H1 (cell line): Measurements from ENCODE around the gene SEC14L5. TPM values are rescaled to one million over a fixed set of nuclear protein-coding genes. Genes with fewer than 3 reads are reported as not detected.

Source experiments
- CTCF ChIA-PET: fragments of 300-600 bp; sonication (Branson Sonifier 250); formaldehyde crosslinking; loops from one replicate; lab custom pipeline; 2021; ENCODE audit not compliant: partially characterized antibody; lab: Charles Lee
- POLR2A ChIA-PET: fragments of 300-600 bp; sonication (Branson Sonifier 250); formaldehyde crosslinking; loops from one replicate; lab custom pipeline; 2021; ENCODE audit warnings: inconsistent platforms; ENCODE audit not compliant: partially characterized antibody; lab: Charles Lee
- DNase-seq, 2 experiments: peaks; one replicate each; pipeline versions ENCODE4 v3.0.0 to v3.0.0-alpha.2; 2010 to 2022; ENCODE audit warnings: low spot score in 2 of 2, low read depth in 1 of 2, mixed read lengths in 1 of 2
- FAIRE-seq: peaks from 2 replicates; lab custom pipeline; 2011; peaks lifted over from hg19 to GRCh38; lab: Jason Lieb, UNC
- H2AFZ ChIP-seq: 2 replicates; pipeline ENCODE4 v1.8.1; 2012; ENCODE audit warnings: low read length, inconsistent platforms
- H2AK5ac ChIP-seq: 2 replicates; pipeline ENCODE4 v1.6.1; 2013; ENCODE audit warnings: low read depth, low read length
- H2BK120ac ChIP-seq: replicated peaks from 2 replicates; pipeline ENCODE3; 2013; ENCODE audit warnings: low read depth, low read length, inconsistent platforms
- H2BK12ac ChIP-seq: 2 replicates; pipeline ENCODE4 v1.6.1; 2013; ENCODE audit warnings: low read depth, low read length
- H2BK15ac ChIP-seq: 2 replicates; pipeline ENCODE4 v1.6.1; 2013; ENCODE audit warnings: low read length
- H2BK20ac ChIP-seq: 2 replicates; pipeline ENCODE4 v1.6.1; 2013; ENCODE audit warnings: low read length
- H2BK5ac ChIP-seq: 2 replicates; pipeline ENCODE4 v1.6.1; 2013; ENCODE audit warnings: low read depth, low read length
- H3K14ac ChIP-seq: 2 replicates; pipeline ENCODE4 v1.6.1; 2013; ENCODE audit warnings: inconsistent platforms; ENCODE audit not compliant: insufficient read length
- H3K18ac ChIP-seq: 2 replicates; pipeline ENCODE4 v1.6.1; 2013; ENCODE audit warnings: low read length; ENCODE audit errors: extremely low read depth
- H3K23ac ChIP-seq: 2 replicates; pipeline ENCODE4 v1.6.1; 2013; ENCODE audit warnings: inconsistent platforms; ENCODE audit not compliant: insufficient read length
- H3K23me2 ChIP-seq: 2 replicates; pipeline ENCODE4 v1.6.1; 2013; ENCODE audit warnings: low read depth, low read length
- H3K27ac ChIP-seq: 2 replicates; pipeline ENCODE4 v1.6.1; 2011; ENCODE audit warnings: low read depth, low read length, inconsistent platforms
- H3K27me3 ChIP-seq, 4 experiments: replicated peaks in 1 of 4; 1 replicate in 1 of 4; 2 replicates in 3 of 4; pipeline versions ENCODE4 v1.6.1 to v1.8.1; 2011 to 2013; ENCODE audit warnings: low read length in 3 of 4, mild to moderate bottlenecking in 3 of 4, inconsistent platforms in 2 of 4, mixed read lengths in 2 of 4, moderate library complexity in 1 of 4; ENCODE audit not compliant: control insufficient read depth in 3 of 4, insufficient read depth in 3 of 4; ENCODE audit errors: extremely low read depth in 1 of 4
- H3K36me3 ChIP-seq, 4 experiments: 2 replicates each; pipeline versions ENCODE4 v1.6.1 to v1.8.1; 2011 to 2013; ENCODE audit warnings: mild to moderate bottlenecking in 4 of 4, low read length in 3 of 4, moderate library complexity in 2 of 4, control low read depth in 1 of 4, inconsistent platforms in 1 of 4; ENCODE audit not compliant: insufficient read depth in 4 of 4, control insufficient read depth in 2 of 4
- H3K4ac ChIP-seq: replicated peaks from 2 replicates; pipeline ENCODE3; 2013; ENCODE audit warnings: low read length, low read depth, mixed read lengths, inconsistent platforms; ENCODE audit not compliant: insufficient read length
- H3K4me1 ChIP-seq, 4 experiments: replicated peaks in 1 of 4; 1 replicate in 1 of 4; 2 replicates in 3 of 4; pipeline versions ENCODE4 v1.6.1 to v1.8.1; 2011 to 2013; ENCODE audit warnings: low read length in 3 of 4, inconsistent platforms in 2 of 4, mixed read lengths in 1 of 4; ENCODE audit not compliant: insufficient read depth in 4 of 4, control insufficient read depth in 3 of 4
- H3K4me2 ChIP-seq, 2 experiments: 2 replicates each; pipeline versions ENCODE4 v1.6.1 to v1.8.1; 2011 to 2013; ENCODE audit warnings: low read depth in 2 of 2, low read length in 2 of 2, control low read depth in 1 of 2, inconsistent platforms in 1 of 2, mild to moderate bottlenecking in 1 of 2; ENCODE audit not compliant: insufficient read depth in 1 of 2
- H3K4me3 ChIP-seq, 4 experiments: fragments of 200-600, 300-600 bp in 1 of 4; sonication (generic), shearing (Covaris generic), sonication (Bioruptor Twin) in 1 of 4; 2 replicates each; pipeline versions ENCODE4 v1.5.1 to v1.8.1; 2011 to 2016; ENCODE audit warnings: low read length in 4 of 4, low read depth in 3 of 4, control low read depth in 2 of 4, inconsistent platforms in 2 of 4, mild to moderate bottlenecking in 2 of 4, mixed read lengths in 1 of 4, moderate library complexity in 1 of 4; ENCODE audit not compliant: insufficient read depth in 2 of 4; ENCODE audit errors: extremely low read depth in 1 of 4
- H3K56ac ChIP-seq: replicated peaks from 2 replicates; pipeline ENCODE3; 2013; ENCODE audit warnings: low read depth, mild to moderate bottlenecking, mixed read lengths, low read length, inconsistent platforms; ENCODE audit not compliant: insufficient read length
- H3K79me1 ChIP-seq: 2 replicates; pipeline ENCODE4 v1.6.1; 2013; ENCODE audit warnings: low read depth, low read length, control low read depth
- H3K79me2 ChIP-seq, 2 experiments: 2 replicates each; pipeline versions ENCODE4 v1.6.1 to v1.8.1; 2012 to 2013; ENCODE audit warnings: low read length in 2 of 2, mild to moderate bottlenecking in 2 of 2, inconsistent platforms in 1 of 2; ENCODE audit not compliant: insufficient read depth in 2 of 2, control insufficient read depth in 1 of 2
- H3K9ac ChIP-seq, 4 experiments: replicated peaks in 1 of 4; 1 replicate in 1 of 4; 2 replicates in 3 of 4; pipeline versions ENCODE4 v1.6.1 to v1.8.1; 2011 to 2013; ENCODE audit warnings: low read depth in 3 of 4, low read length in 3 of 4, control low read depth in 2 of 4, mild to moderate bottlenecking in 2 of 4, moderate library complexity in 2 of 4, inconsistent platforms in 1 of 4; ENCODE audit errors: extremely low read depth in 1 of 4
- H3K9me3 ChIP-seq, 2 experiments: 2 replicates each; pipeline versions ENCODE4 v1.6.1 to v1.8.1; 2012 to 2013; ENCODE audit warnings: mild to moderate bottlenecking in 2 of 2, moderate library complexity in 2 of 2, control low read depth in 1 of 2, inconsistent platforms in 1 of 2, low read depth in 1 of 2, low read length in 1 of 2, mixed read lengths in 1 of 2; ENCODE audit not compliant: insufficient read depth in 2 of 2
- H4K20me1 ChIP-seq, 2 experiments: replicated peaks in 1 of 2; 2 replicates each; pipeline versions ENCODE3 to v1.8.1; 2011 to 2013; ENCODE audit warnings: inconsistent platforms in 2 of 2, low read length in 2 of 2, mild to moderate bottlenecking in 1 of 2; ENCODE audit not compliant: insufficient read depth in 2 of 2, control insufficient read depth in 1 of 2
- H4K5ac ChIP-seq: 2 replicates; pipeline ENCODE4 v1.6.1; 2013; ENCODE audit warnings: low read length, low read depth, mixed read lengths, inconsistent platforms; ENCODE audit not compliant: insufficient read length
- H4K8ac ChIP-seq: 2 replicates; pipeline ENCODE4 v1.8.0; 2013; ENCODE audit warnings: mild to moderate bottlenecking, moderate library complexity, low read length, inconsistent platforms; ENCODE audit not compliant: insufficient read depth; ENCODE audit errors: extremely low read depth
- H4K91ac ChIP-seq: replicated peaks from 2 replicates; pipeline ENCODE3; 2013; ENCODE audit warnings: low read length, mixed read lengths, inconsistent platforms; ENCODE audit not compliant: insufficient read length
- CEBPB ChIP-seq: IDR thresholded peaks from 2 replicates; pipeline ENCODE4 v1.6.1; 2012; ENCODE audit warnings: low read depth, low read length
- CHD2 ChIP-seq: IDR thresholded peaks from 2 replicates; pipeline ENCODE4 v1.6.1; 2012; ENCODE audit warnings: low read length, improper control_type of control experiment
- RNF2 ChIP-seq: fragments of 200-900, 300-1000 bp; sonication (generic); IDR thresholded peaks from 2 replicates; pipeline ENCODE4 v1.7.1; 2016; ENCODE audit warnings: borderline replicate concordance, low read depth, mild to moderate bottlenecking, antibody characterized with exemption, low read length; ENCODE audit not compliant: poor library complexity, severe bottlenecking; ENCODE audit errors: missing control alignments
- SIN3A ChIP-seq, 2 experiments: IDR thresholded peaks in 1 of 2; conservative IDR thresholded peaks in 1 of 2; 2 replicates each; pipeline ENCODE4 v1.6.1; 2011 to 2012; ENCODE audit warnings: low read length in 2 of 2, improper control_type of control experiment in 1 of 2, low read depth in 1 of 2, mild to moderate bottlenecking in 1 of 2
- WGBS, 2 experiments: shearing (Covaris generic) in 1 of 2; methylation state at CpG; one replicate each; pipeline versions ENCODE4 v1.1.6 to v1.1.7; 2013 to 2015; ENCODE audit warnings: low lambda C conversion rate in 2 of 2, mixed read lengths in 2 of 2, inconsistent platforms in 1 of 2, low coverage in 1 of 2, missing lambda C conversion rate in 1 of 2; ENCODE audit not compliant: insufficient replicate concordance in 2 of 2, insufficient coverage in 1 of 2, insufficient read length in 1 of 2; ENCODE audit errors: extremely low coverage in 1 of 2, missing lambda C conversion rate in 1 of 2; 5-methylcytosine and 5-hydroxymethylcytosine counted together
- polyA plus RNA-seq, 7 experiments: library from polyadenylated mRNA; depleted of rRNA in 3 of 7; stranded (reverse) in 5 of 7; unstranded in 2 of 7; fragments of >200 nt in 5 of 7; fragments of 200-250 nt in 2 of 7; gene quantifications; 1 replicate in 5 of 7; 2 replicates in 1 of 7; 4 replicates in 1 of 7; pipeline versions ENCODE4 v1.2.1 to v1.2.3, GENCODE V29; 2011 to 2013; ENCODE audit warnings: missing spikeins in 2 of 7, mixed read lengths in 2 of 7
- total RNA-seq: library from RNA; stranded (reverse); fragmentation: NEBNext Ultra II Directional; extraction: Animal tissue kit (Norgen Biotek cat#: 25700); gene quantifications from 2 replicates; pipeline ENCODE4 v1.2.1, GENCODE V29; 2021

The SEC14L5 gene
- total and polyA plus RNA-seq, 2 of the 8 experiments (the other 6 are each of a cell fraction or from before 2014, with no cell fraction given): 1.9 to 3.0 TPM

DNA sequence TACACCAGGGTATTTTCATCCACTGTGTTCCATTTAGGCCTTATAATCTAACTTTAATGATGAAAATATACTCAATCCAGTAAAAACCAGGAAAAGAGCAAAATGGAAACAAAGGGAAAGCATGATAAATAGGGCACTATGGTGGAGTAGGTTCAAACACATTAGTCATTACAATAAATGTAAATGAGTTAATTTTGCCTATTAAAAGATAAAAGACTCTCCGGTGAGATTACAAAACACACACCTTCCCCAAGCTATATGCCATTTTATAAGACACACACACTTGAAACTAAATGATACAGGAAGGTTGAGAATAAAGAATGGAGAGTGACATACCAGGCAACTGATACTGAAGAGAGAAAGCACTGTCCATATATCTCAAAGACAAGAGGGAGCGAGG lies 31.2 kb upstream of the SEC14L5 start:
- peaks cover 0 to 6% of the 10 kb centered on the region in 2 experiments; a peak in 2 of 4 replicates for H3K79me2 ChIP-seq
- H3K79me1 ChIP-seq: peaks cover 4% of the 10 kb centered on the region

More for the DNA sequence above, 31.2 kb upstream of the SEC14L5 start:
- peaks cover 0 to 8% (median 3%) of the 10 kb centered on the region in 4 experiments; a peak in 4 of 7 replicates for H3K4me1 ChIP-seq
- peaks cover 0 to 10% of the 10 kb centered on the region in 2 experiments for H4K20me1 ChIP-seq
- no peak overlapping the region for H3K23ac ChIP-seq
- H4K5ac ChIP-seq: no peak overlapping the region
- H3K27ac ChIP-seq: no peak overlapping the region
- peaks cover 0 to 8% (median 2%) of the 10 kb centered on the region in 4 experiments; a peak in 3 of 8 replicates for H3K36me3 ChIP-seq
- no peak overlapping the region for H2AK5ac ChIP-seq
- H2BK120ac ChIP-seq: no peak overlapping the region
- H4K91ac ChIP-seq: no peak overlapping the region
- 82% methylated on average over 2 of the region's 2 CpGs; no CpG with 5 or more reads in 1 of the 2 experiments for WGBS, 2 experiments
- no peak overlapping the region for H4K8ac ChIP-seq
- H3K18ac ChIP-seq: no peak overlapping the region
- no peak overlapping the region for H3K4ac ChIP-seq
- TF ChIP-seq SIN3A (conservative IDR thresholded peaks at IDR 0.05 in 1 of 2, IDR thresholded peaks at IDR 0.05 in 1 of 2; ENCODE audit: low read depth in 1 of 2, low read length in 2 of 2) (no peak), CHD2 (no peak), CEBPB (no peak), RNF2 (no peak)
- H3K9me3 ChIP-seq: peaks cover 4 to 5% of the 10 kb centered on the region in 2 experiments; a peak in 2 of 4 replicates
- H3K56ac ChIP-seq: no peak overlapping the region
- H3K23me2 ChIP-seq: no peaks in the 10 kb centered on the region
- ChIA-PET POLR2A (interaction anchor here (1.1 to 3.0 kb wide), 2 partner anchors 9 to 12 kb away, joined by 3 to 11 read pairs; no protein-coding TSS in a partner anchor), CTCF (interaction anchor here (0.6 to 1.3 kb wide), 4 partner anchors 9 to 119 kb away, joined by 3 read pairs; no protein-coding TSS in a partner anchor)
- H2AFZ ChIP-seq: no peak overlapping the region
- no peak overlapping the region for H3K4me2 ChIP-seq
- no peaks in the 10 kb centered on the region; a peak in 1 of 7 replicates for H3K27me3 ChIP-seq
- no peak overlapping the region for H2BK5ac ChIP-seq
- H2BK20ac ChIP-seq: no peak overlapping the region
- no peak overlapping the region for H2BK15ac ChIP-seq
- H3K4me3 ChIP-seq: no peak overlapping the region
- DNase-seq (no peak), FAIRE-seq (no peak)
- H3K9ac ChIP-seq: no peak overlapping the region
- no peak overlapping the region for H3K14ac ChIP-seq
- no peak overlapping the region for H2BK12ac ChIP-seq
